OCI-LY1 (cell line): ENCODE results near the gene PAPOLA.

Experiments
- H2AFZ ChIP-seq: fragments of 200-600 bp; sonication (generic), shearing (Covaris generic); 2 replicates; pipeline ENCODE4 v1.6.0; 2014; ENCODE audit warnings: antibody characterized with exemption, mild to moderate bottlenecking, low read length
- H3F3A ChIP-seq: fragments of 200-600 bp; sonication (generic), shearing (Covaris generic); 2 replicates; pipeline ENCODE4 v1.6.0; 2014; ENCODE audit warnings: mild to moderate bottlenecking, antibody characterized with exemption, low read length, moderate library complexity; ENCODE audit not compliant: insufficient read depth
- H3K27ac ChIP-seq: fragments of 200-600 bp; sonication (generic); 2 replicates; pipeline ENCODE4 v1.5.1; 2014; ENCODE audit warnings: low read length, mixed run types, mild to moderate bottlenecking, low read depth; ENCODE audit not compliant: poor library complexity, severe bottlenecking
- H3K27me3 ChIP-seq: fragments of 200-600 bp; sonication (generic); 2 replicates; pipeline ENCODE4 v1.6.0; 2014; ENCODE audit warnings: antibody characterized with exemption, mild to moderate bottlenecking, low read length, moderate library complexity; ENCODE audit not compliant: insufficient read depth
- H3K36me3 ChIP-seq: fragments of 200-600 bp; sonication (generic); 2 replicates; pipeline ENCODE4 v1.6.1; 2014; ENCODE audit warnings: mild to moderate bottlenecking, antibody characterized with exemption, low read length, moderate library complexity, mixed read lengths; ENCODE audit not compliant: insufficient read depth
- H3K4me1 ChIP-seq: fragments of 200-600 bp; sonication (generic); 2 replicates; pipeline ENCODE4 v1.5.1; 2014; ENCODE audit warnings: mild to moderate bottlenecking, low read length, moderate library complexity; ENCODE audit not compliant: insufficient read depth, severe bottlenecking
- H3K4me2 ChIP-seq: fragments of 200-600 bp; sonication (generic), shearing (Covaris generic); 2 replicates; pipeline ENCODE4 v1.6.1; 2014; ENCODE audit warnings: low read length
- H3K4me3 ChIP-seq: fragments of 200-600 bp; sonication (generic); 2 replicates; pipeline ENCODE4 v1.5.1; 2014; ENCODE audit warnings: low read length, low read depth, mild to moderate bottlenecking, mixed read lengths; ENCODE audit not compliant: poor library complexity, severe bottlenecking
- H3K79me2 ChIP-seq: fragments of 200-600 bp; shearing (Covaris generic); 2 replicates; pipeline ENCODE4 v1.6.1; 2016; ENCODE audit warnings: mixed run types, low read length, mixed read lengths; ENCODE audit not compliant: insufficient read depth
- H3K9ac ChIP-seq: fragments of 200-600 bp; sonication (generic), shearing (Covaris generic); 2 replicates; pipeline ENCODE4 v1.6.1; 2014; ENCODE audit warnings: mild to moderate bottlenecking, low read length, mixed read lengths
- H3K9me2 ChIP-seq: fragments of 200-600 bp; sonication (generic), shearing (Covaris generic); 2 replicates; pipeline ENCODE4 v1.6.1; 2014; ENCODE audit warnings: low read depth, mild to moderate bottlenecking, low read length, mixed read lengths
- H3K9me3 ChIP-seq: fragments of 200-600 bp; shearing (Covaris generic); 2 replicates; pipeline ENCODE4 v1.6.1; 2014; ENCODE audit warnings: low read length, mixed read lengths
- H4K20me1 ChIP-seq: fragments of 200-600 bp; sonication (generic), shearing (Covaris generic); 2 replicates; pipeline ENCODE4 v1.6.0; 2016; ENCODE audit warnings: mild to moderate bottlenecking, low read length; ENCODE audit not compliant: insufficient read depth
- EZH2 ChIP-seq: fragments of 200-600 bp; sonication (generic), shearing (Covaris generic); IDR thresholded peaks from 2 replicates; pipeline ENCODE4 v1.8.0; 2017; ENCODE audit warnings: borderline replicate concordance, mixed run types, mild to moderate bottlenecking, antibody characterized with exemption, low read length, moderate library complexity, mixed read lengths
- TF ChIP-seq, protein P1 (sequence below): fragments of 200-600 bp; sonication (generic), shearing (Covaris generic); IDR thresholded peaks from 2 replicates; pipeline ENCODE4 v1.5.1; 2017; ENCODE audit warnings: mild to moderate bottlenecking, antibody characterized with exemption, low read length, moderate library complexity, mixed read lengths

Gene PAPOLA

DNA sequence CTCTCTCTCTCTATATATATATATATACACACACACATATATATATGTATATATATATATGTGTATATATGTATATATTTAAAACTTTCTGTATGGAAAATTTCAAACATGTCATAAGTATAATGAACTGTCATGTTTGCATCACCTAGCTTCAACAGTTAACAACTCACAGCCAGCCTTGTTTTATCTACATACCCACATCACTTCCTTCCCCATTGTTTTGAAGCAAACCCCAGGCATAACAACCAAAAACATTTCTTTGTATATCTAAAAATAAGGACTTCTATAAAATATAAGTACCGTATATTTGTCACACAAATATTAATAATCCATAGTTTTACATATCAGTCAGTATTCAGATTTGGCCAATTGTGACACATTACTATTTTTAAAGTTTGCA lies 57.4 kb downstream of the PAPOLA start:
- Histone ChIP-seq H3K36me3 (peaks cover 85% of the 10 kb centered on the region), H3K79me2 (no peaks in the 10 kb centered on the region), H3F3A (no peaks in the 10 kb centered on the region), H3K4me3 (no peak overlapping the region), H3K9me2 (no peaks in the 10 kb centered on the region), H3K9ac (no peak overlapping the region), H3K9me3 (no peaks in the 10 kb centered on the region), H3K4me1 (no peaks in the 10 kb centered on the region), H3K4me2 (no peak overlapping the region), H3K27ac (no peak overlapping the region), H3K27me3 (no peaks in the 10 kb centered on the region), H4K20me1 (0 out of 2 replicates have a peak, but pooled peaks cover 2% of the 10 kb centered on the region), H2AFZ (no peak overlapping the region)
- TF ChIP-seq, protein P1, sequence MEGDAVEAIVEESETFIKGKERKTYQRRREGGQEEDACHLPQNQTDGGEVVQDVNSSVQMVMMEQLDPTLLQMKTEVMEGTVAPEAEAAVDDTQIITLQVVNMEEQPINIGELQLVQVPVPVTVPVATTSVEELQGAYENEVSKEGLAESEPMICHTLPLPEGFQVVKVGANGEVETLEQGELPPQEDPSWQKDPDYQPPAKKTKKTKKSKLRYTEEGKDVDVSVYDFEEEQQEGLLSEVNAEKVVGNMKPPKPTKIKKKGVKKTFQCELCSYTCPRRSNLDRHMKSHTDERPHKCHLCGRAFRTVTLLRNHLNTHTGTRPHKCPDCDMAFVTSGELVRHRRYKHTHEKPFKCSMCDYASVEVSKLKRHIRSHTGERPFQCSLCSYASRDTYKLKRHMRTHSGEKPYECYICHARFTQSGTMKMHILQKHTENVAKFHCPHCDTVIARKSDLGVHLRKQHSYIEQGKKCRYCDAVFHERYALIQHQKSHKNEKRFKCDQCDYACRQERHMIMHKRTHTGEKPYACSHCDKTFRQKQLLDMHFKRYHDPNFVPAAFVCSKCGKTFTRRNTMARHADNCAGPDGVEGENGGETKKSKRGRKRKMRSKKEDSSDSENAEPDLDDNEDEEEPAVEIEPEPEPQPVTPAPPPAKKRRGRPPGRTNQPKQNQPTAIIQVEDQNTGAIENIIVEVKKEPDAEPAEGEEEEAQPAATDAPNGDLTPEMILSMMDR = no peak
- TF ChIP-seq EZH2 = no peak

DNA sequence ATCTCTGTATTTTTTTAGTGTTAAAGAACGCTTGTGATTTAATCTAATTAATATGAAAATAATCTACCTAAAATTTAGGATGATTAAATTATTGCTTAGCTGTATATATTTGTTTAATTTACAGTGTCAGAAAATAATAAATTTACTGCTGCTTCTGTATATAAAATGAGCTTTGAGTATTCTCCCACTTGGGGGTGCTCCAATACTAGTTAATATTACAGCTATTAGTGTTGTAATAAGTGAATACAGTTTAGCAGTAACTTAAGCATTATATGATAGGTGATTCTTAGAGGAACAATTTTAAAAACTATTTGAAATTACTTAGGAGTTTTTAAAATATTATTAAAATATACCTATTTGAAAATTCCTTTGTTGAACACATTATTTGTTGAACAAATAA lies 62.2 kb downstream of the PAPOLA start:
- Histone ChIP-seq H3K79me2 (no peaks in the 10 kb centered on the region), H3K9me3 (no peaks in the 10 kb centered on the region), H3F3A (no peaks in the 10 kb centered on the region), H3K4me3 (no peak overlapping the region), H3K9ac (no peak overlapping the region), H2AFZ (no peak overlapping the region), H3K4me2 (no peak overlapping the region), H3K4me1 (no peaks in the 10 kb centered on the region), H3K27ac (no peak overlapping the region), H3K36me3 (peaks cover 90% of the 10 kb centered on the region), H3K9me2 (no peaks in the 10 kb centered on the region), H4K20me1 (no peaks in the 10 kb centered on the region), H3K27me3 (no peaks in the 10 kb centered on the region)
- TF ChIP-seq EZH2 = no peak
- TF ChIP-seq, protein P1 = no peak

DNA sequence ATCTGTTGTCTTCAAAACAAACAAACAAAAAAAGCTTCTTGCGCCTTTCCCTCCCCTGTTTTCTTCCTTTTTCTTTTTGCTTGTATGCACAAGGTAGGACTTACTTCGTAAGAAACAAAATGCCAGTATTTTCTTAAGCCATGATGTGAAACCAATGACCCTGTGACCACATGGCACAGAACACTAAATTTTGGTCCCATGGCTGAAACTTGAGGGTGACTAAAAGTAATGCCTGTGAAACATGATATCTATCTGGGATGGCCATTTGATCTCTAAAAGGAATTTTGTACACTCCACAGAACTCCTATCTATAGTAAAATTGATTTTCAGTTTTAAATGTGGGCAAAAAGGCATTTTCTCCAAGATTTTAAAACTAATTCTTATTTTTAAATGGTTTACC lies 63.6 kb downstream of the PAPOLA start:
- Histone ChIP-seq H3K9me3 (no peaks in the 10 kb centered on the region), H3K4me1 (no peaks in the 10 kb centered on the region), H3K27ac (no peak overlapping the region), H4K20me1 (no peaks in the 10 kb centered on the region; the same call in 1 of the 2 replicates), H2AFZ (no peak overlapping the region), H3K4me2 (no peak overlapping the region), H3K79me2 (no peaks in the 10 kb centered on the region), H3K36me3 (peaks cover 81% of the 10 kb centered on the region), H3K4me3 (no peak overlapping the region), H3F3A (no peaks in the 10 kb centered on the region), H3K27me3 (no peaks in the 10 kb centered on the region), H3K9me2 (no peaks in the 10 kb centered on the region), H3K9ac (no peak overlapping the region)
- no peak for TF ChIP-seq EZH2
- TF ChIP-seq, protein P1 = no peak
